ENCODE data around the gene TMEM129.

TMEM129 gene

DNA sequence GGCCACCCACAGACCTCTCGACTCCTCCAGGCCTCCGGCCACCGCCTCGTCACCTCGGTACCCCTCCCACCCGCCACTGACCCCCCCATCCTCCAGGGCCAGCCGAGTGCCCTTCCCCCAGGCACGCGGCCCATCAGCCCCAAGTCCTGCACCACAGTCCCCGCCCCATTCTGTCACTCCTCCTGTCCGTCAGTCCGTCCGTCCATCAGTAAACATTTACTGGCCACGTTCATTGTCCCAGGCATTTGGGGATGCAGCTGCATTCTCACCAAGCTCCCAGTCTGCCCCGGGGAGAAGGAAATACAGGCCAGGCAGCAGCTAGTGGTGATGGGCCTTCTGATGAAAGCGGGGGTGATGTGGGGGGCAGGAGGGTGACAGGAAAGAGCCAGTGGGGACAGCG, 36.7 kb upstream of the TMEM129 start:
- TF ChIP-seq, protein P1, sequence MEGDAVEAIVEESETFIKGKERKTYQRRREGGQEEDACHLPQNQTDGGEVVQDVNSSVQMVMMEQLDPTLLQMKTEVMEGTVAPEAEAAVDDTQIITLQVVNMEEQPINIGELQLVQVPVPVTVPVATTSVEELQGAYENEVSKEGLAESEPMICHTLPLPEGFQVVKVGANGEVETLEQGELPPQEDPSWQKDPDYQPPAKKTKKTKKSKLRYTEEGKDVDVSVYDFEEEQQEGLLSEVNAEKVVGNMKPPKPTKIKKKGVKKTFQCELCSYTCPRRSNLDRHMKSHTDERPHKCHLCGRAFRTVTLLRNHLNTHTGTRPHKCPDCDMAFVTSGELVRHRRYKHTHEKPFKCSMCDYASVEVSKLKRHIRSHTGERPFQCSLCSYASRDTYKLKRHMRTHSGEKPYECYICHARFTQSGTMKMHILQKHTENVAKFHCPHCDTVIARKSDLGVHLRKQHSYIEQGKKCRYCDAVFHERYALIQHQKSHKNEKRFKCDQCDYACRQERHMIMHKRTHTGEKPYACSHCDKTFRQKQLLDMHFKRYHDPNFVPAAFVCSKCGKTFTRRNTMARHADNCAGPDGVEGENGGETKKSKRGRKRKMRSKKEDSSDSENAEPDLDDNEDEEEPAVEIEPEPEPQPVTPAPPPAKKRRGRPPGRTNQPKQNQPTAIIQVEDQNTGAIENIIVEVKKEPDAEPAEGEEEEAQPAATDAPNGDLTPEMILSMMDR (IDR thresholded peaks at IDR 0.05; ENCODE audit: low read length): no peak
- TF ChIP-seq EZH2phosphoT487 (IDR thresholded peaks at IDR 0.05; ENCODE audit: low read length) (no peak), EZH2 (optimal IDR thresholded peaks at IDR 0.05; ENCODE audit: low read depth, low read length) (no peak)
- peaks cover 93% of the 10 kb centered on the region for H3K27me3 ChIP-seq (replicated peaks; ENCODE audit: insufficient read depth, low read length)
- DNase-seq: no peak
- H3K4me1 ChIP-seq (ENCODE audit: low read length): no peaks in the 10 kb centered on the region
- H3K4me3 ChIP-seq (ENCODE audit: low read length): no peak overlapping the region
- H3K27ac ChIP-seq (ENCODE audit: low read length): no peak overlapping the region
- H3K79me2 ChIP-seq (ENCODE audit: low read length): no peaks in the 10 kb centered on the region
- H3F3A ChIP-seq (ENCODE audit: insufficient read depth, low read length): no peaks in the 10 kb centered on the region
- no peaks in the 10 kb centered on the region for H3K36me3 ChIP-seq (replicated peaks; ENCODE audit: insufficient read depth, low read length)
- H3K9ac ChIP-seq (ENCODE audit: low read length): no peak overlapping the region
- H2AFZ ChIP-seq (ENCODE audit: low read length): no peak overlapping the region
- H3K9me3 ChIP-seq (replicated peaks; ENCODE audit: insufficient read depth, low read length): no peaks in the 10 kb centered on the region
- H4K20me1 ChIP-seq (ENCODE audit: insufficient read depth, low read length): no peaks in the 10 kb centered on the region
- H3K9me2 ChIP-seq (replicated peaks; ENCODE audit: insufficient read depth, low read length): no peaks in the 10 kb centered on the region
- H3K4me2 ChIP-seq (ENCODE audit: low read depth, low read length): no peak overlapping the region

DNA sequence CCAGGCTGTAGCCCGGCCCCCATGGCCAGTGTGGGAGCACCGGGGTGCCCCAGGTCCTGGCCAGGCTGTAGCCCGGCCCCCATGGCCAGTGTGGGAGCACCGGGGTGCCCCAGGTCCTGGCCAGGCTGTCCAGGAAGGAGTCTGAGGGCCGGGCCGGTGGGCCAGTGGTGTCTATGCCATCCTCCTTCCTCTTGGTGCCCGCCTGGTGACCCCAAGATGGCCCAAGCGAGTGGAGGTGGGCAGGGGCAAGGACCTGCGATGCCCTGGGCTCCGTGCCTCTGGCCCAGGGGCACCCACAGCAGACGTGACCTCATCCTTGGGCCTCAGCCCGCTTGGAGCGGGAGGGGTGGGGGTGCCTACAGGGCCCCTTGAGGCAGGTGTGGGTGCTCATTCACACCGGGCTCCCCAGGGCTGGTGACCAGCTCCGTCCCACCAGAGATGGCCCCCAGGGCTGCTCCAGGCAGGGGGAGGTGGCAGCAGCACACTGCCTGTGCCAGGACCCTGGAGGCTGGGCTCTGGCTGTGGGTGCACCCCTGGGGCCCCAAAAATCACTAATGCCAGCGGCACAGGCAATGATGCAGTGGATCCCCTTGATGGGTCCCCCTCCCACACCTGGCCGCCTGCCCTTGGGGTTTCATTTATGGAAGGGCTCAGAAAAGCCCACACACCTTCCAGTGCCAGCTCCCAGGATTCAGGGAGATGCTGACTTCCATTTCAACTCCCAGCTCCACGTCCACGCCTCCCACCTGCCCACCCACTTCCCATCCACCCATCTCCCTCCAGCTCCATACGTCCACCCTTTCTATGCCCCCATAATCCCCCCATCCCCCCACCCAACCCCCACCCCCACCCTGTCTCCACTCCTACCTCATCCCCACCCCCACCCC, 36.0 kb upstream of the TMEM129 start:
- H3K79me2 ChIP-seq (ENCODE audit: low read length): no peaks in the 10 kb centered on the region
- no peaks in the 10 kb centered on the region for H3K9me3 ChIP-seq (replicated peaks; ENCODE audit: insufficient read depth, low read length)
- H3K27me3 ChIP-seq (replicated peaks; ENCODE audit: insufficient read depth, low read length): peaks cover 93% of the 10 kb centered on the region
- no peaks in the 10 kb centered on the region for H3K36me3 ChIP-seq (replicated peaks; ENCODE audit: insufficient read depth, low read length)
- H3K4me1 ChIP-seq (ENCODE audit: low read length): no peaks in the 10 kb centered on the region
- no peak overlapping the region for H3K27ac ChIP-seq (ENCODE audit: low read length)
- no peak overlapping the region for H3K9ac ChIP-seq (ENCODE audit: low read length)
- TF ChIP-seq, protein P1 (IDR thresholded peaks at IDR 0.05; ENCODE audit: low read length): no peak
- TF ChIP-seq EZH2phosphoT487 (IDR thresholded peaks at IDR 0.05; ENCODE audit: low read length) (no peak), EZH2 (optimal IDR thresholded peaks at IDR 0.05; ENCODE audit: low read depth, low read length) (no peak)
- H3K4me3 ChIP-seq (ENCODE audit: low read length): no peak overlapping the region
- H4K20me1 ChIP-seq (ENCODE audit: insufficient read depth, low read length): no peaks in the 10 kb centered on the region
- no peak for DNase-seq
- H2AFZ ChIP-seq (ENCODE audit: low read length): no peak overlapping the region
- no peaks in the 10 kb centered on the region for H3K9me2 ChIP-seq (replicated peaks; ENCODE audit: insufficient read depth, low read length)
- no peaks in the 10 kb centered on the region for H3F3A ChIP-seq (ENCODE audit: insufficient read depth, low read length)
- no peak overlapping the region for H3K4me2 ChIP-seq (ENCODE audit: low read depth, low read length)

DNA sequence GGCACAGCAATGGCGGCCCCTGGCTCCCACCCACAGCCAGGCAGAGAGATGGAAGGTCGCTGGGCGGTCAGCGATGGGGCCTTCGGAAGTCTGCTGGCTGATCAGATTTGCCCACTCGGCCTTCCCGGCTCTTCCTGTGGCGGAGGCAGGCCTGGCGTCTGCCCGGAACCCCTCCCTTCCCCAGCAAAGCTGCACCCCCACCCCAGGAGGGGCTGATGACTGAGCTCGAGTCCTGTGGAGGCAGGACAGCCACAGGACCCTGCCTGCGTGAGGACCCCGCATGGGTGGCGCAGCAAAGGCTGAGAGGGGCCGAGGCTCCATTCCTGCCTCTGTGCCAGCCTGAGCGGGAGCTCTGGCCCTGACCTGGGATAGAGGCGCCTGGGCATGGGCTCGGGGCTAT, 35.0 kb upstream of the TMEM129 start:
- TF ChIP-seq EZH2phosphoT487 (IDR thresholded peaks at IDR 0.05; ENCODE audit: low read length) (no peak), EZH2 (optimal IDR thresholded peaks at IDR 0.05; ENCODE audit: low read depth, low read length) (no peak)
- TF ChIP-seq, protein P1 (IDR thresholded peaks at IDR 0.05; ENCODE audit: low read length): no peak

More for the DNA sequence above, 35.0 kb upstream of the TMEM129 start:
- H3K4me3 ChIP-seq (ENCODE audit: low read length): no peak overlapping the region
- no peaks in the 10 kb centered on the region for H3F3A ChIP-seq (ENCODE audit: insufficient read depth, low read length)
- peaks cover 95% of the 10 kb centered on the region for H3K27me3 ChIP-seq (replicated peaks; ENCODE audit: insufficient read depth, low read length)
- H3K79me2 ChIP-seq (ENCODE audit: low read length): no peaks in the 10 kb centered on the region
- H3K27ac ChIP-seq (ENCODE audit: low read length): no peak overlapping the region
- no peaks in the 10 kb centered on the region for H3K9me2 ChIP-seq (replicated peaks; ENCODE audit: insufficient read depth, low read length)
- H3K9me3 ChIP-seq (replicated peaks; ENCODE audit: insufficient read depth, low read length): no peaks in the 10 kb centered on the region
- no peaks in the 10 kb centered on the region for H4K20me1 ChIP-seq (ENCODE audit: insufficient read depth, low read length)
- no peak overlapping the region for H3K4me2 ChIP-seq (ENCODE audit: low read depth, low read length)
- H3K4me1 ChIP-seq (ENCODE audit: low read length): no peaks in the 10 kb centered on the region
- no peak for DNase-seq
- H3K9ac ChIP-seq (ENCODE audit: low read length): no peak overlapping the region
- no peaks in the 10 kb centered on the region for H3K36me3 ChIP-seq (replicated peaks; ENCODE audit: insufficient read depth, low read length)
- H2AFZ ChIP-seq (ENCODE audit: low read length): no peak overlapping the region
